ENCODE results near the gene OBSCN.

DNA sequence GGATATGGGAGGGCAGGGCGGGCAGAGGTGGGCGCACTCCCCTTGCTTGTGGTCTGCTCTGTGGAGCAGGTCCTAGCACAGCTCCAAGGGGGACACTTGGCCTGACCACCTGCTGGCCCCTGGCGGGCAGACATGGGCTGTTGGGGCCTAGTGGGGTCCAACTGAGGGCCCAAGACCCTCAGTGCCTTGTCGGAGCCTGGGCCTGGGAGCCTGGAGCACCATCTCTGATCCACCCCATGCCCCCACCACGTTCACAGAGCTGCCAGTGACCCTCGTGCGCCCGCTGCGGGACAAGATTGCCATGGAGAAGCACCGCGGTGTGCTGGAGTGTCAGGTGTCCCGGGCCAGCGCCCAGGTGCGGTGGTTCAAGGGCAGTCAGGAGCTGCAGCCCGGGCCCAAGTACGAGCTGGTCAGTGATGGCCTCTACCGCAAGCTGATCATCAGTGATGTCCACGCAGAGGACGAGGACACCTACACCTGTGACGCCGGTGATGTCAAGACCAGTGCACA, 70.6 kb downstream of the OBSCN start:
- TF ChIP-seq, protein P1, sequence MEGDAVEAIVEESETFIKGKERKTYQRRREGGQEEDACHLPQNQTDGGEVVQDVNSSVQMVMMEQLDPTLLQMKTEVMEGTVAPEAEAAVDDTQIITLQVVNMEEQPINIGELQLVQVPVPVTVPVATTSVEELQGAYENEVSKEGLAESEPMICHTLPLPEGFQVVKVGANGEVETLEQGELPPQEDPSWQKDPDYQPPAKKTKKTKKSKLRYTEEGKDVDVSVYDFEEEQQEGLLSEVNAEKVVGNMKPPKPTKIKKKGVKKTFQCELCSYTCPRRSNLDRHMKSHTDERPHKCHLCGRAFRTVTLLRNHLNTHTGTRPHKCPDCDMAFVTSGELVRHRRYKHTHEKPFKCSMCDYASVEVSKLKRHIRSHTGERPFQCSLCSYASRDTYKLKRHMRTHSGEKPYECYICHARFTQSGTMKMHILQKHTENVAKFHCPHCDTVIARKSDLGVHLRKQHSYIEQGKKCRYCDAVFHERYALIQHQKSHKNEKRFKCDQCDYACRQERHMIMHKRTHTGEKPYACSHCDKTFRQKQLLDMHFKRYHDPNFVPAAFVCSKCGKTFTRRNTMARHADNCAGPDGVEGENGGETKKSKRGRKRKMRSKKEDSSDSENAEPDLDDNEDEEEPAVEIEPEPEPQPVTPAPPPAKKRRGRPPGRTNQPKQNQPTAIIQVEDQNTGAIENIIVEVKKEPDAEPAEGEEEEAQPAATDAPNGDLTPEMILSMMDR (IDR thresholded peaks at IDR 0.05; ENCODE audit: insufficient read depth, low read depth, low read length): no peak
- TF ChIP-seq EZH2 (IDR thresholded peaks at IDR 0.05; ENCODE audit: insufficient read depth, low read length): no peak
